Measurements from ENCODE around the gene GSC. TPM values are rescaled to one million over a fixed set of nuclear protein-coding genes. Genes with fewer than 3 reads are reported as not detected.

The GSC gene
- total RNA-seq, 1 donor from 2014 or later, result not detected

DNA sequence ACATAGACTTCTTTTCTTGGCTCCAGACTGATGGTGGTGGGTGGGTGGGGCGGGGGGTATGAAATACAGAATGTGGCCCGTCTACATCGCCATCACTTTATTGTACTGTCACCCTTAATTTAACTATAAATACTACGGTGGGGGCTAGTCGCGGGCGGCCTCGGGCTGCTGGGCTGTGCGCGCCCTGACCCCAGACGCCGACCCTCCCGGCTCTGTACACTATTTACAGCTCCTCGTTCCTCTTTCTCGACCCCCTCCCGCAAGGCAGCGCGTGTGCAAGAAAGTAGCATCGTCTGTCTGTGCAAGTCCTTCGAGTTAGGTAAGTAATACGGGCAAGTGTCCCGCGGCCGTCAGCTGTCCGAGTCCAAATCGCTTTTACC is 1.8 kb downstream of the GSC start:
- TF ChIP-seq, protein P1, sequence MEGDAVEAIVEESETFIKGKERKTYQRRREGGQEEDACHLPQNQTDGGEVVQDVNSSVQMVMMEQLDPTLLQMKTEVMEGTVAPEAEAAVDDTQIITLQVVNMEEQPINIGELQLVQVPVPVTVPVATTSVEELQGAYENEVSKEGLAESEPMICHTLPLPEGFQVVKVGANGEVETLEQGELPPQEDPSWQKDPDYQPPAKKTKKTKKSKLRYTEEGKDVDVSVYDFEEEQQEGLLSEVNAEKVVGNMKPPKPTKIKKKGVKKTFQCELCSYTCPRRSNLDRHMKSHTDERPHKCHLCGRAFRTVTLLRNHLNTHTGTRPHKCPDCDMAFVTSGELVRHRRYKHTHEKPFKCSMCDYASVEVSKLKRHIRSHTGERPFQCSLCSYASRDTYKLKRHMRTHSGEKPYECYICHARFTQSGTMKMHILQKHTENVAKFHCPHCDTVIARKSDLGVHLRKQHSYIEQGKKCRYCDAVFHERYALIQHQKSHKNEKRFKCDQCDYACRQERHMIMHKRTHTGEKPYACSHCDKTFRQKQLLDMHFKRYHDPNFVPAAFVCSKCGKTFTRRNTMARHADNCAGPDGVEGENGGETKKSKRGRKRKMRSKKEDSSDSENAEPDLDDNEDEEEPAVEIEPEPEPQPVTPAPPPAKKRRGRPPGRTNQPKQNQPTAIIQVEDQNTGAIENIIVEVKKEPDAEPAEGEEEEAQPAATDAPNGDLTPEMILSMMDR (IDR thresholded peaks at IDR 0.05; ENCODE audit: unreplicated experiment), result no peak
- H3K4me3 Mint-ChIP-seq (ENCODE audit: low read depth), result no peak overlapping the region
- H3K4me1 Mint-ChIP-seq (ENCODE audit: low read depth), result peaks cover 6% of the 10 kb centered on the region
- H3K9me3 Mint-ChIP-seq (ENCODE audit: low read depth), result no peaks in the 10 kb centered on the region
- H3K36me3 Mint-ChIP-seq (ENCODE audit: insufficient read depth), result no peaks in the 10 kb centered on the region
- H3K27me3 Mint-ChIP-seq, result peaks cover 94% of the 10 kb centered on the region
- no peak for DNase-seq (ENCODE audit: low spot score, unreplicated experiment)
- H3K27ac Mint-ChIP-seq, result peak overlapping the region; percentile 62

DNA sequence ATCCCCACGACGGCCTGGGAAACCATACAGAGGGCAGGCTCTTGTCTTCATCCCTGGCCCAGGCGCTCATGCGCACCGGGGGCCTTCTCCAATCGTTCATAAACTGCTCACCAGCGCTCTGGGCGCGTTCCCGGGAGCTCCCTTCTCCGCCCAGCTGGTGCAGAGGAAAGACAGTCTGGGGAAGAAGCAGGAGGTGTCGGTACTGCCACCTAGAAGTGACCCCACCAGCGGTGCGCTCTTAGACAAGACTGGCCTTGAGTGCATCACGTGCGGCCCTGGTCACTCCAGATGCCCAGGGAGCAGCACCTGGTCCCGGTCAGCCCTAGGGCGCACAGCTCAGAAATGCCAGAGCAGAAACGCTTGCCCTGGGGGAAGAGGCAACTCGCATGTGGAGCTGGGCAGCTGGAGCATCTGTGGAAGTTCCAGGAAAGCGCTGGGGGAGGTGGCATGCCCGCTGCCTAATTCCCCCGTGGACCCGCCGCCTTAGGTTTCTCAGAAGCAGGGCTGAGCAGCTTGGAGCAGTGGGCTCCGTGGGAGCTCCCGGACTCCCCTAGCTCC is 2.5 kb downstream of the GSC start:
- H3K4me1 Mint-ChIP-seq (ENCODE audit: low read depth), result peaks cover 5% of the 10 kb centered on the region
- no peak for DNase-seq (ENCODE audit: low spot score, unreplicated experiment)
- H3K4me3 Mint-ChIP-seq (ENCODE audit: low read depth), result no peak overlapping the region
- peaks cover 94% of the 10 kb centered on the region for H3K27me3 Mint-ChIP-seq
- H3K27ac Mint-ChIP-seq, result no peak overlapping the region
- no peaks in the 10 kb centered on the region for H3K36me3 Mint-ChIP-seq (ENCODE audit: insufficient read depth)
- no peaks in the 10 kb centered on the region for H3K9me3 Mint-ChIP-seq (ENCODE audit: low read depth)
- TF ChIP-seq, protein P1 (IDR thresholded peaks at IDR 0.05; ENCODE audit: unreplicated experiment), result no peak

DNA sequence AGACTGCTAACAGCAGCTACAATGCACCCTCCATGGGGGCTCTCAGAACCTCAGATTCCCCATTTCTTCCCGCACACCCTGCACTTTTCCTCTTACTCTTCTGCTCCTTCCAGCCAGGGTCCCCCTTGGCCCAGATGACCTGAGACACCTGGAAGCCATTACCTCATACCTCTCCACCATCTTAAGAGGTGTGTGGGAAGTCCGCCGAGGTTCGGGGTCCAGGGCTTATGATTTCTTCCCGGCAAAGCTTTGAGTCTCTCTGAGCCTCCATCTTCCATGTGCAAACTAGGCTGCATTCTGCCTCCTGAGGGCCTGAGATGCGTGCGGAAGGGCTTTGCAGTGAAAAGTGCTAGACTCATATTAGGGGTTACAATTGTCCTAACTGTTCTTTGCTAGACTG is 5.3 kb downstream of the GSC start:
- Mint-ChIP-seq H3K27me3 (peaks cover 83% of the 10 kb centered on the region), H3K27ac (no peak overlapping the region), H3K9me3 (ENCODE audit: low read depth) (no peaks in the 10 kb centered on the region), H3K4me1 (ENCODE audit: low read depth) (peaks cover 5% of the 10 kb centered on the region), H3K4me3 (ENCODE audit: low read depth) (no peak overlapping the region), H3K36me3 (ENCODE audit: insufficient read depth) (no peaks in the 10 kb centered on the region)
- no peak for DNase-seq (ENCODE audit: low spot score, unreplicated experiment)
- TF ChIP-seq, protein P1 (IDR thresholded peaks at IDR 0.05; ENCODE audit: unreplicated experiment), result no peak

DNA sequence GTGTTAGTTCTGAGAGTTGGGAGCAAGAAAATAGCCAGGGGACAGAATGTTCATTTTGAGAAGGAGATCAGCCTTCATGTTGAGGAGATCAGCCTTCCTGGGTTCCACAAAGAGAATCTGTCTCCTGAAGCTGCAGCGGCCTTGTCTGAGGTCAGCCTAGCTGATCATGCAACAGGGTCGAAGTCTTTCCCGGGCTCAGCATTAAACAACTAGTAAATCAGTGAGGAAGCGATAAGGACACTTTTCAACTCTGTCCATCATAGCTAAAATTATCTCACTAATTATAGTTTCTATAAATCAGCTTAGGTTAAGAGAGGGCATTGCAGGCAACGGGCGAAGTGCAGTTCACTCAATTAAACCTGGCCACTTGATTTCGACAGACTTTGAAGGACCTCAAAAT is 7.5 kb downstream of the GSC start:
- no peaks in the 10 kb centered on the region for H3K36me3 Mint-ChIP-seq (ENCODE audit: insufficient read depth)
- H3K27me3 Mint-ChIP-seq, result peaks cover 78% of the 10 kb centered on the region
- no peak overlapping the region for H3K4me3 Mint-ChIP-seq (ENCODE audit: low read depth)
- H3K9me3 Mint-ChIP-seq (ENCODE audit: low read depth), result no peaks in the 10 kb centered on the region
- no peaks in the 10 kb centered on the region for H3K4me1 Mint-ChIP-seq (ENCODE audit: low read depth)
- H3K27ac Mint-ChIP-seq, result no peak overlapping the region
- TF ChIP-seq, protein P1 (IDR thresholded peaks at IDR 0.05; ENCODE audit: unreplicated experiment), result no peak
- no peak for DNase-seq (ENCODE audit: low spot score, unreplicated experiment)

DNA sequence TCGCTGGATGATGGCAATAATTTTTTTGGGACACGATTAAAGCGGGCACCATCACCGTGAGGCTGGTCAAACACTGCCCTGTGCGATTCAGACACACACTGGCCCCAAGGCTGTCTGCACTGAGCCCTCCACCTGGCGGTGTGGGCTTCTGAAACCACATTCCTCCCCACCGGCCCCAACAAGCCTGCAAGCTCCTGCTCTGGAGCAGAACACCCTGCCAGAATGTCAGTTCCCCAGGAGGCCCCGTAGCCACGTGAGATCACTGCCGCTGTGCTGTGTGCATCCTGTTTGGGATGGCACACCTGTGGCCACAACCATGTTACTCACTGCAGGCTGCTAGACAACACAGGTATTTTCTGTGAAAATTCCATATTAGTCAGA is 7.9 kb downstream of the GSC start:
- H3K36me3 Mint-ChIP-seq (ENCODE audit: insufficient read depth), result no peaks in the 10 kb centered on the region
- TF ChIP-seq, protein P1 (IDR thresholded peaks at IDR 0.05; ENCODE audit: unreplicated experiment), result no peak
- no peak for DNase-seq (ENCODE audit: low spot score, unreplicated experiment)
- no peaks in the 10 kb centered on the region for H3K9me3 Mint-ChIP-seq (ENCODE audit: low read depth)
- no peak overlapping the region for H3K27ac Mint-ChIP-seq
- H3K27me3 Mint-ChIP-seq, result peaks cover 77% of the 10 kb centered on the region
- H3K4me1 Mint-ChIP-seq (ENCODE audit: low read depth), result no peaks in the 10 kb centered on the region
- H3K4me3 Mint-ChIP-seq (ENCODE audit: low read depth), result no peak overlapping the region

Measured in progenitor cell of endocrine pancreas (in vitro differentiated cells).